Hepatocyte (in vitro differentiated cells): ENCODE results near the gene SORT1. TPM values are rescaled to one million over a fixed set of nuclear protein-coding genes. Genes with fewer than 3 reads are reported as not detected.

Experiments
- DNase-seq: peaks from one replicate; pipeline ENCODE4 v3.0.0-alpha.2; 2016; ENCODE audit warnings: low spot score
- H2AFZ ChIP-seq: fragments of 200-600 bp; sonication (generic); 2 replicates; pipeline ENCODE4 v1.6.0; 2016; ENCODE audit warnings: antibody characterized with exemption, mild to moderate bottlenecking
- H3K27ac ChIP-seq: fragments of 200-600 bp; sonication (generic); 2 replicates; pipeline ENCODE4 v1.5.1; 2016; ENCODE audit warnings: mild to moderate bottlenecking
- H3K27me3 ChIP-seq: fragments of 200-600 bp; sonication (generic); 2 replicates; pipeline ENCODE4 v1.6.1; 2016
- H3K36me3 ChIP-seq: fragments of 200-600 bp; sonication (generic); replicated peaks from 2 replicates; pipeline ENCODE4 v1.5.1; 2016; ENCODE audit warnings: low read depth; ENCODE audit not compliant: insufficient read depth
- H3K4me1 ChIP-seq: fragments of 200-600 bp; sonication (generic); 2 replicates; pipeline ENCODE4 v1.5.1; 2016; ENCODE audit warnings: mild to moderate bottlenecking, moderate library complexity; ENCODE audit not compliant: insufficient read depth
- H3K4me2 ChIP-seq: fragments of 200-600 bp; sonication (generic); 2 replicates; pipeline ENCODE4 v1.6.0; 2016
- H3K4me3 ChIP-seq: fragments of 200-600 bp; sonication (generic); 2 replicates; pipeline ENCODE4 v1.5.1; 2016; ENCODE audit warnings: mild to moderate bottlenecking
- H3K79me2 ChIP-seq: fragments of 200-600 bp; sonication (generic); 2 replicates; pipeline ENCODE4 v1.6.0; 2017; ENCODE audit warnings: mild to moderate bottlenecking
- H3K9me2 ChIP-seq: fragments of 200-600 bp; sonication (generic); replicated peaks from 2 replicates; pipeline ENCODE4 v1.6.0; 2017; ENCODE audit warnings: mild to moderate bottlenecking; ENCODE audit not compliant: insufficient read depth
- H3K9me3 ChIP-seq: fragments of 200-600 bp; sonication (generic); 2 replicates; pipeline ENCODE4 v1.5.1; 2016; ENCODE audit warnings: low read depth, mild to moderate bottlenecking
- H4K20me1 ChIP-seq: fragments of 200-600 bp; sonication (generic); 2 replicates; pipeline ENCODE4 v1.6.0; 2016; ENCODE audit warnings: mild to moderate bottlenecking; ENCODE audit not compliant: insufficient read depth, poor library complexity, severe bottlenecking
- CTCF ChIP-seq: fragments of 200-600 bp; sonication (generic); IDR thresholded peaks from 2 replicates; pipeline ENCODE4 v1.5.1; 2016; ENCODE audit warnings: antibody characterized with exemption, mild to moderate bottlenecking; ENCODE audit not compliant: poor library complexity
- EZH2 ChIP-seq: fragments of 200-600 bp; sonication (generic); IDR thresholded peaks from 2 replicates; pipeline ENCODE4 v1.6.1; 2016; ENCODE audit warnings: antibody characterized with exemption, mild to moderate bottlenecking, borderline replicate concordance
- EZH2phosphoT487 ChIP-seq: fragments of 200-600 bp; sonication (generic); IDR thresholded peaks from one replicate; pipeline ENCODE4 v1.6.1; 2018; ENCODE audit warnings: antibody characterized with exemption, mild to moderate bottlenecking, low read depth, moderate library complexity; ENCODE audit not compliant: unreplicated experiment, severe bottlenecking
- WGBS: methylation state at CpG from one replicate; pipeline ENCODE4 v1.1.6; 2016; ENCODE audit warnings: low lambda C conversion rate; ENCODE audit errors: missing lambda C conversion rate; 5-methylcytosine and 5-hydroxymethylcytosine counted together
- polyA plus RNA-seq: library from polyadenylated mRNA; unstranded; fragments of >200 nt; fragmentation: Nextera tagmentation; extraction: Ambion mirVana; gene quantifications from 2 replicates; pipeline ENCODE4 v1.2.1, GENCODE V29; 2016
- total RNA-seq: library from RNA; depleted of rRNA; stranded (reverse); fragments of >200 nt; gene quantifications from 2 replicates; pipeline ENCODE4 v1.2.3, GENCODE V29; 2014

The SORT1 gene
- total and polyA plus RNA-seq, 2 experiments from 2014 or later, result 43.7 to 59.3 TPM

- H3K9me3 ChIP-seq, result no peaks in the 10 kb centered on the region
- H4K20me1 ChIP-seq, result no peaks in the 10 kb centered on the region
- no peak overlapping the region for H3K27ac ChIP-seq
- no peaks in the 10 kb centered on the region for H3K27me3 ChIP-seq
- no peaks in the 10 kb centered on the region for H3K79me2 ChIP-seq
- no peaks in the 10 kb centered on the region for H3K4me1 ChIP-seq
- WGBS, result 91% methylated on average over 4 of the region's 4 CpGs
- no peak overlapping the region for H2AFZ ChIP-seq
- no peak for DNase-seq
- H3K9me2 ChIP-seq, result no peaks in the 10 kb centered on the region
- H3K4me3 ChIP-seq, result no peak overlapping the region
- H3K4me2 ChIP-seq, result no peak overlapping the region
- TF ChIP-seq CTCF (no peak), EZH2 (no peak), EZH2phosphoT487 (no peak)
- no peaks in the 10 kb centered on the region for H3K36me3 ChIP-seq
Observed at GRCh38 chr1:109350182-109350581, 47.5 kb downstream of the SORT1 start.

GRCh38 chr1:109347511-109347910 is 50.2 kb downstream of the SORT1 start:
- Histone ChIP-seq H4K20me1 (no peaks in the 10 kb centered on the region), H3K4me3 (no peak overlapping the region), H3K36me3 (no peaks in the 10 kb centered on the region), H3K79me2 (no peaks in the 10 kb centered on the region), H3K27ac (no peak overlapping the region), H2AFZ (no peak overlapping the region), H3K27me3 (no peaks in the 10 kb centered on the region), H3K4me1 (no peaks in the 10 kb centered on the region), H3K4me2 (no peak overlapping the region), H3K9me2 (no peaks in the 10 kb centered on the region), H3K9me3 (no peaks in the 10 kb centered on the region)
- WGBS, result 95% methylated on average over 6 of the region's 6 CpGs
- no peak for DNase-seq
- TF ChIP-seq EZH2phosphoT487 (no peak), CTCF (no peak), EZH2 (no peak)

- H2AFZ ChIP-seq, result no peak overlapping the region
- no peak overlapping the region for H3K4me2 ChIP-seq
- TF ChIP-seq EZH2phosphoT487 (no peak), CTCF (no peak), EZH2 (no peak)
- H3K36me3 ChIP-seq, result no peaks in the 10 kb centered on the region
- H3K9me3 ChIP-seq, result no peaks in the 10 kb centered on the region
- WGBS, result 93% methylated on average over 9 of the region's 9 CpGs
- no peaks in the 10 kb centered on the region for H3K4me1 ChIP-seq
- H4K20me1 ChIP-seq, result no peaks in the 10 kb centered on the region
- no peaks in the 10 kb centered on the region for H3K9me2 ChIP-seq
- no peaks in the 10 kb centered on the region for H3K27me3 ChIP-seq
- H3K27ac ChIP-seq, result no peak overlapping the region
- no peak for DNase-seq
- H3K4me3 ChIP-seq, result no peak overlapping the region
- H3K79me2 ChIP-seq, result no peaks in the 10 kb centered on the region
Observed at GRCh38 chr1:109341944-109342930, 55.5 kb downstream of the SORT1 start.
